GM21360 (cell line): ENCODE data around the gene KNDC1.
"Not testable (repeated sequence)": the region's sequence is repeated elsewhere in the genome, so short reads cannot be mapped to it uniquely, and the experiment has no call there.

Experiments
- ATAC-seq: cut with Tn5 transposase; IDR thresholded peaks from one replicate; pipeline ENCODE4 v1.9.1; 2021; ENCODE audit warnings: mild to moderate bottlenecking, moderate library complexity; ENCODE audit not compliant: unreplicated experiment

The KNDC1 gene

GRCh38 chr10:133215586-133215985, 55.6 kb downstream of the KNDC1 start:
- no peak for ATAC-seq

GRCh38 chr10:133216776-133217175, 56.8 kb downstream of the KNDC1 start:
- ATAC-seq = no peak

GRCh38 chr10:133217800-133218589, 58.0 kb downstream of the KNDC1 start:
- no peak for ATAC-seq

- ATAC-seq = no peak
These were observed 58.9 kb downstream of the KNDC1 start for GRCh38 chr10:133218891-133219290.

GRCh38 chr10:133219782-133220181, 59.8 kb downstream of the KNDC1 start:
- no peak for ATAC-seq

GRCh38 chr10:133221331-133221730, 61.3 kb downstream of the KNDC1 start:
- no peak for ATAC-seq

- not testable (repeated sequence) for ATAC-seq
These were observed 61.7 kb downstream of the KNDC1 start for GRCh38 chr10:133221756-133222155.

- ATAC-seq = no peak
These were observed 64.1 kb downstream of the KNDC1 start for GRCh38 chr10:133224076-133224475.

- no peak for ATAC-seq
These were observed 64.8 kb downstream of the KNDC1 start for GRCh38 chr10:133224756-133225372.

- no peak for ATAC-seq
These were observed 65.7 kb downstream of the KNDC1 start for GRCh38 chr10:133225707-133226191.

- no peak for ATAC-seq
These were observed 66.3 kb downstream of the KNDC1 start for GRCh38 chr10:133226251-133226808.

- ATAC-seq = no peak
These were observed 67.2 kb downstream of the KNDC1 start for GRCh38 chr10:133227256-133227655.

GRCh38 chr10:133229265-133230043, 69.4 kb downstream of the KNDC1 start:
- ATAC-seq = no peak

GRCh38 chr10:133230044-133230361, 70.0 kb downstream of the KNDC1 start, which contains the start of gene UTF1:
UTF1 (plus strand) TSS chr10:133230217; CDS start chr10:133230289, 72 bp downstream.
- ATAC-seq = no peak

- no peak for ATAC-seq
These were observed 70.6 kb downstream of the KNDC1 start for GRCh38 chr10:133230387-133231195.

- ATAC-seq = no peak
These were observed 71.4 kb downstream of the KNDC1 start for GRCh38 chr10:133231244-133231945.

- no peak for ATAC-seq
These were observed 72.0 kb downstream of the KNDC1 start for GRCh38 chr10:133231946-133232574.

- not testable (repeated sequence) for ATAC-seq
These were observed 74.8 kb downstream of the KNDC1 start for GRCh38 chr10:133234796-133235195.

GRCh38 chr10:133235265-133235855, 75.3 kb downstream of the KNDC1 start:
- ATAC-seq = no peak
